Limb (tissue), 2 donors: ENCODE results near the gene PLA2G2E.
"Not testable (repeated sequence)": the region's sequence is repeated elsewhere in the genome, so short reads cannot be mapped to it uniquely, and the experiment has no call there.

Experiments used
- DNase-seq, 2 donors: peaks; one replicate each; pipeline ENCODE4 v3.0.0-alpha.2; 2016; ENCODE audit errors: extremely low spot score in 2 of 2

PLA2G2E gene

GRCh38 chr1:19932866-19933265, 9.4 kb upstream of the PLA2G2E start:
- no peak for DNase-seq

DNA sequence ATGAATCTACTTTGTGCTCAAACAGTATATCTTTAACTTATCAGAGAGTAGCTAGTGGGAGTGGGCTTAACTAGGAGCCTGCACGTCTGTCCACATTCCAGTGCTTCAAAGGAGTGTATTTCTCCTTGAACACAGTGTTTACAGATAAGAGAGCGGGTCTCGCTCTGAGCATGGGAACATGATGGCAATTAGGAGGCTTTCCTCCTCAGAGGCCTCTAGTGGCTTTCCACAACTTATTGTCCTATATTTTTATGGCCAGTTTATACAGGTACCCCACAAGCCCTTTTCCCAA, 3.7 kb upstream of the PLA2G2E start:
- not testable (repeated sequence) for DNase-seq

DNA sequence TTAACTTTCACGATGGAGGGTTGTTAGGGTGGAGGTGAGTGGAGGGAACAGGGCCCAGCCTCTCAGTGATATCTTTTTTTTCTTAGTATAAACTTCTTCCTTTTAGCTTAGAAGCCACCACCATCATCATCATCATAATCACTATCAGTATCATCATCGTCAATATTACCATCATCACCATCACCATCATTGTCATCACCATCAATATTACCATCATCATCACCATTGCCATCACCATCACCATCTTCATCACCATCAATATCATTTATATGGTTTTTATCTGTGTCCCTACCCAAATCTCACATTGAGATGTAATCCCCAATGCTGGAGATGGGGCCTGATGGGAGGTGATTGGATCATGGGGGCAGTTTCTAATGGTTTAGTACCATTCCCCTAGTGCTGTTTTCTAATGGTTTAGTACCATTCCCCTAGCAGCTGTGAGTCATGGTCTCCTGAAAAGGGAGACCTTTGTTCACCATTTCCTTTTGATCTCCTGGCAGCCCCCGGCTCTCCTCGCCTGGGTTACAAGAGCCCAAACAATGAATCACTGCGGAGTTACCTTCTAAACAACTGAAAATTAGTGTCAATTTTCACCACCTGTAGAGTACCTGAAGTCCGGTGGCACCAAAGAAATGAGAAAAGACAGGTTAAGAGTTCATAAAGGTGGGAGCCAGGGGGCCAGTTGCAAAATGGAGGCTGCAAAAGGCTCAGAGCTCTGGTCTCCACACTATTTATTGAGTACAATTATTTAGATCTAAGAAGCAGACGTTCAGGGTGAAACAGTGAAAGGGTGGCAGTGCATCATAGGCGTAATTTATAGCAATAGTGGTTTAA, 3.1 kb upstream of the PLA2G2E start:
- DNase-seq = no peak

- DNase-seq = no peak
These were observed 2.1 kb upstream of the PLA2G2E start for GRCh38 chr1:19925342-19926070.

- no peak for DNase-seq
These were observed 533 bp upstream of the PLA2G2E start for GRCh38 chr1:19923953-19924346.

- no peak for DNase-seq
These were observed 1.3 kb downstream of the PLA2G2E start for GRCh38 chr1:19922015-19922688.

DNA sequence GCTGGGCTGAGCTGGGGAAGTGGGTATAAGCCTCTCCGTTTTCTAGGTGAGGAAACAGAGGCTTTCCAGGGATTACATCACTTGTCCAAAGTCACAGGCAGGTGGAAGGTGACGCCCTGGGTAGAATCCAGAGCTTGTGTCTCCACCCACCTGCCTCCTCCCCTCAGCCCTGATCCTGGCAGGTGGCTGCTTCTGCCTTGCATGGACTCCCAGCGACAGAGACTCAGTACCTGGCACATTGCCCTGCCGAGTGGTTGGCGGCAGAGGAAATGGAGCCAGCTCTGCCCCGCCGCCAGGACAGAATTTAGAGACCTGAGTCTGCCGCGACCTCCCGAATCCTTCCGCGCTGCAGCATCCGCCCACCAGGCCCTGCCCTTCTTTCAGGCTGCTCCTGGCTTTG, 2.1 kb downstream of the PLA2G2E start:
- DNase-seq = no peak

- DNase-seq = no peak
These were observed 3.2 kb downstream of the PLA2G2E start for GRCh38 chr1:19920132-19920710.

DNA sequence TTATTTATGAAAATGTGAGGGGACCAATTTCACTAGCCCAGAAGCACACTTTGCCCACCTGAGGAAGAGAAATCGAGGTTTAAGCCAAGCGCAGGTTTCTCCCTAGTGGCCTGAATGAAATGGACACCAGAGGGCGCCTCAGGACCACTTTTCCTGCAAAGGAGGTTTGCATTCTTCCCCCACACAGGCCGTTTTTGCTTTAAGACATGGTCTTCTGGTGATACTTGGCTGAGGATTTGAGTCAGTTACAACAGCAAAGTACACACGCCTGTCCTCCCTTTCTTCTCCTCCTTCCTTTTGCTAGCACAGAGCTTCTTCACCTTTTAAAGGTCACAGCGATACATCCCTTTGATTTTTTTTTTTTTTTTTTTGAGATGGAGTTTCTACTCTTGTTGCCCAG, 5.4 kb downstream of the PLA2G2E start:
- DNase-seq = peak; percentile 85 to 88

DNA sequence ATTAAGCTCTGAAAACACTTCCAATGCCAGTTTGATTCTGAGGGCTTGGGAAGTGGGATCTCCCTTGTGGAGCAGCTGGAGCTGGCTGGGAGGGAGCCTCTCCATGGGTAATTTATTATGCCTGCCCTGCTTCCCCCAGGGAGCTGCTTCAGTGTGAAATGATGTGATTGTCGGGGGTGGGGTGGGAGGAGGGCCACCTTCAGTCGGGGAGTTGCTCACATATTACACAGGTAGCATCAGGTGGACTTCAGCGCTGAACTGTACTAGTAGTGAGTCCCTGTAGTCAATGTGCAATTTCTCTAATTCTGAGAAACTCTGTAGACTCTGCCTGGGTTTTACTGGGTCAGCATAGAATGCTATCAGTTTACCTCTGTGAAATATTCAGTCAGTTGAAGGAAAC, 12.8 kb downstream of the PLA2G2E start:
- no peak for DNase-seq

DNA sequence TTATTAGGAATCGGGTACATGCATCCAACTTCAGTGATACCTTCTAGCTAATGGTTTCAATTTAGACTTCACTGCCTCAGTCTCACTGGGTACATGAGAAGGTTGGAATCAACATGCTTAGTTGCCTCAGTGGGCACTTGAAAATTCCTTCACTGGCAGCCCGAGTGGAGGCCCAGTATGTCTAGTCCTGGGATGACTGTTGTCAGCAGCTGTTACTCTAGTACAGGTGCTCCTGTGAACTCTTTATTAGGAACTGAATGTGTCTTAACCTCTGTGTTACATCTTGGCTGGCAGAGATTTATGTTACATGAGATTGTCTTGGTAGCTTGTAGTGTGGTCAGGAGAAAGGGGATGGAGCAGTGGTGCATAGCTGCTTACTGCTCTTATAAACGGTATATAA, 13.4 kb downstream of the PLA2G2E start:
- DNase-seq = no peak

DNA sequence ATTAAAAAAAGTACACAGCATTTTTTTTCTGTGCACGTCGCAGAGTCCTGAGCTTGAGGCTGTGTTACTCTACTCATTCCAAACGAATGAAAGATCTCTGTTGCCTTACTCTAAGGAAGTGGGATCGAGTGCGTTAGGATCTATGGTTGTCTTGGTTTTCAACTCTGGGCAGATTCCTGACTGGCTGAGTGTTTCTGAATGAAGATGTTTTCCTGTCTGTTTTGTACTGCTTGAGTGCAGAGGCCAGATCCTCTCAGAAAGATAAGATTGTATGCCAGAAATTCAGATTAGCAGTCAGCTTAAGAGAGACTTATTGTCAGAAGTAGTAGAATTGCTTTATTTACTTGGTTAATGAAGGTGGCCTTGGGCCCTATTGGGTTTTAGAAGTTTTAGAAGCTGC, 14.0 kb downstream of the PLA2G2E start:
- DNase-seq = no peak

DNA sequence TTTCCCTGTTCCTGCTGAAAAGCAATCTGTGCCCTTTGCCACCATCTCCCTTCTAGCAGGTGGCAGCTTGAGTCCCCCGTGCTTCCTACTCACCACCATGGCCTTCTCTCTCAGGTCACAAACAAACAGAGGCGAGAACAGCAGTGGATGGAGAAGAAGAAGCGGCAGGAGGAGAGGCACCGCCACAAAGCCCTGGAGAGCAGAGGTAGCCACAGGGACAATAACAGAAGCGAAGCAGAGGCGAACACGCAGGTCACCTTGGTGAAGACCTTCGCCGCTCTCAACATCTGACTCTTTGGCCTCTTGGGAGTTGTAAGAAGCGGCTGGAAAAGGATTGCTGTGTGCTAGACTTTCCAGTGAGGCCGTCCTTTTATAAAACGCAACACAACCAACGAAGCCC, 16.0 kb downstream of the PLA2G2E start:
- no peak for DNase-seq

DNA sequence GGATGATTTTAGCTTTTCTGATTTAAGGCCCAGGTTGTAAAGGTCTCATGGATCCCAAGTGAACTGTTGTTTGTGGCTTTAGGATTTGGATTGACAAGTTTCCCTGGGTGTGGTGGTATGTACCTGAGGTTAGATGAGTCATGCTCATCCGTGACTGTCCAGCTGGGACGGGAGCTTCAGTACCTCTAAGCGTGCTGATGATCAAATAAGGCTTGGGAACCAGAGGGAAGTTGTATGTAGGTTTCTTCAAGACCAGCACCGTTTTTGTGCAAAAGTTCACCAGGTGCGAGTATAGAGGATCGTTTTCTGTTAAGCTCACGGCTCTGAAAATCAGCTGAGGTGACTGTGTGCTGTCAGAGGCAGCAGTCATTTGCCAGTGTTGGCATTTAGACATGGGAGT, 19.8 kb downstream of the PLA2G2E start:
- DNase-seq = no peak

DNA sequence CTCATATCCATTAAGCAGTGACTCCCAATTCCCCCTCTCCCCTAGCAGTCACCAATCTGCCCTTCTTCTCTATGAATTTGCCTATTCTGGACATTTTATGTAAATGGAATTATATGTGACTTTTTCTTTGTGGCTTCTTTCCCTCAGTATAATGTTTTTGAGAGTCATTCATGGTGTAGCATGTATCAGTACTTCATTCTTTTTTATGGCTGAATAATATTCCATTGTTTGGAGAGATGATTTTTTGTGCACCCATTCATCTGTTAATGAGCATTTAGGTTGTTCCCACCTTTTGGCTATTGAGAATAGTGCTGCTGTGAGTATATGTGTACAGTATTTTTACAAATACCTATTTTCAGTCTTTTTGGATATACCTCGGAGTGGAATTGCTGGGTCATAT, 21.8 kb downstream of the PLA2G2E start:
- no peak for DNase-seq

DNA sequence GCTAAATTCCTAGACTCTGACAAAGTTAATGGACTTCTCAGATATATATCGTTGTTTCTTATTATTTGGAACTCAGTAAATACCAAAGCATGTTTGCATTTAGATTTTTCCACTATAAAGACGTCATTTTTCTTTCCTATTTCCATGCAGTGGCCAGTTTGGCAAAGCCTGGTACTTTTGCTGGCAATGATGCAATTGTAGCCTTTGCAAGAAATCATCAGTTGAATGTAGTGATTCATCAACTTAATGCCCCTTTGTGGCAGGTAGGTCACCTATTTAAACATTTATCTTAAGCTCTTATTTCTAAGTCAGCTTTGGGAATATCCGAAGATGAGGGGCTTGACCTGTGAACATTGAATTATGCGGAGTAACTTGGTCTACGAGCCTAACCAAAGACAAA, 29.2 kb downstream of the PLA2G2E start:
- no peak for DNase-seq

DNA sequence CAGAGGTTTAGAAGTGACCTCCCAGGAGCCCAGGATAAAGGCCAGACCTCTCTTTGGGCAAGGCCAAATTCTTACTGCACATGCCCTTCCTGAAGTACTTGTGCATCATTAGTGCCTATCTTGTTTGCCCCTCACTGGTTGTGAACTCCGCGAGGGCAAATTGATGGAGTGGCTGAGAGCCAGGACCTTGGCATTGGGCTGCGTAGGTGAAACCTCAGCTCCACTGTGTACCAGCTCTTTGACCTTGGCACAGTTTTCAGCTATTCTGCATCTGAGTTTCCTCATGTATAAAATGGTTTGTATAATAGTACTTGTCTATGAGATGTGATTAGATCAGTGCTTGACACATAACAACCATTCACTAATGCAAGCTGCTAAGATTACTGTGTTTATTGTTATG, 29.7 kb downstream of the PLA2G2E start:
- no peak for DNase-seq

GRCh38 chr1:19892628-19893168, 30.7 kb downstream of the PLA2G2E start:
- no peak for DNase-seq

DNA sequence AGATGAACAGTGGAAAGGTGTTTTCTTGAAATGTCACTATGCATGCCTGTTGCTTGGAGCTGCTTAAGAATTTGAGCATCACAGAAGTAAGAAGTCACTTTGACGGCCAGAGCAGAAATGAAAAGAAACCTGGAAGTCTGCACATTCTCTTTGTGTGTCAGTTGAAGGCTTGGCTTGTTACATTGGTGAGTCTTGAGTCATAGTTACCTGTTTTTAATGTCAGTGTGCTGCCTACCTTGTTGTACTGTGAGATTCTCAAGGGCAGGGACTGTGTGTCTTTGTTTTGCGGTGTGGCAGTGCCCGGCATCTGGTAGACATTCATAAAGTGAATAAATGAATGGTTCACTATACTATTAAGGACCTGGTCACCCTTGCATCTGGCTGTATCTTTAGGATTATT, 31.3 kb downstream of the PLA2G2E start:
- no peak for DNase-seq

GRCh38 chr1:19889656-19890055, 33.8 kb downstream of the PLA2G2E start:
- DNase-seq = no peak

- no peak for DNase-seq
These were observed 35.3 kb downstream of the PLA2G2E start for GRCh38 chr1:19888112-19888511.

DNA sequence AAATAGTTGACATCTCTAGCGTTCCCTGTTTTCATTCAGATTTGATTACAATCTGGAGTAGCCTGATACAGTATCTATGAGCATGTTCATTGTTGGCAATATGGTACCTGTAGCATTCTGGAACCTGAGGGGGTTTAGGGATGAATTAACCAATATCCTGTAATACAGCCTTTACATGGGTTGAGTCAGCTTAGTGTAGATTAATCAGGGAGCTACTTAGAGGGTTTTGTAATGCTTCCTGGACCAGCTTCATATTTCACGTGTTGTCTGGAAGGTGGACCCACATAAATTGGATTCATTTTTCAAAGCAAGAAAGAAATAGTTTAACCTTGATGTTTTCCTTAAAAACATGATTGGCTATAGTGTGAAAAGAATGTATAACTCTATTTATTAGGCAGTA, 37.6 kb downstream of the PLA2G2E start:
- no peak for DNase-seq
